ENCODE measurements around the gene TMEM170B.

The TMEM170B gene

GRCh38 chr6:11622156-11622555, 84.6 kb downstream of the TMEM170B start:
- Histone ChIP-seq H3K27ac (ENCODE audit: low read length) (no peak overlapping the region), H3K9me3 (ENCODE audit: control insufficient read depth in 1 of 2, low read length in 2 of 2) (no peaks in the 10 kb centered on the region), H3K27me3 (ENCODE audit: low read depth, low read length) (no peaks in the 10 kb centered on the region), H3K36me3 (ENCODE audit: control insufficient read depth in 1 of 2, insufficient read depth in 2 of 2, low read length in 2 of 2) (no peaks in the 10 kb centered on the region), H3K4me3 (ENCODE audit: low read depth in 1 of 2, low read length in 2 of 2) (no peak overlapping the region), H3K4me1 (ENCODE audit: control insufficient read depth in 1 of 2, insufficient read depth in 2 of 2, low read length in 2 of 2) (peaks cover 0 to 11% of the 10 kb centered on the region in 2 donors)

- Histone ChIP-seq H3K4me1 (ENCODE audit: control insufficient read depth in 1 of 2, insufficient read depth in 2 of 2, low read length in 2 of 2) (peaks cover 0 to 11% of the 10 kb centered on the region in 2 donors), H3K27ac (ENCODE audit: low read length) (no peak overlapping the region), H3K27me3 (ENCODE audit: low read depth, low read length) (no peaks in the 10 kb centered on the region), H3K9me3 (ENCODE audit: control insufficient read depth in 1 of 2, low read length in 2 of 2) (no peaks in the 10 kb centered on the region), H3K4me3 (ENCODE audit: low read depth in 1 of 2, low read length in 2 of 2) (no peak overlapping the region), H3K36me3 (ENCODE audit: control insufficient read depth in 1 of 2, insufficient read depth in 2 of 2, low read length in 2 of 2) (no peaks in the 10 kb centered on the region)
These were observed 85.7 kb downstream of the TMEM170B start for GRCh38 chr6:11623272-11623671.

- H3K27me3 ChIP-seq (ENCODE audit: low read depth, low read length): no peaks in the 10 kb centered on the region
These were observed 87.8 kb downstream of the TMEM170B start for GRCh38 chr6:11625302-11625701.

GRCh38 chr6:11626356-11626755, 88.8 kb downstream of the TMEM170B start:
- Histone ChIP-seq H3K36me3 (ENCODE audit: control insufficient read depth in 1 of 2, insufficient read depth in 2 of 2, low read length in 2 of 2) (no peaks in the 10 kb centered on the region), H3K27me3 (ENCODE audit: low read depth, low read length) (no peaks in the 10 kb centered on the region), H3K4me1 (ENCODE audit: control insufficient read depth in 1 of 2, insufficient read depth in 2 of 2, low read length in 2 of 2) (peaks cover 0 to 11% of the 10 kb centered on the region in 2 donors), H3K9me3 (ENCODE audit: control insufficient read depth in 1 of 2, low read length in 2 of 2) (no peaks in the 10 kb centered on the region), H3K27ac (ENCODE audit: low read length) (no peak overlapping the region), H3K4me3 (ENCODE audit: low read depth in 1 of 2, low read length in 2 of 2) (no peak overlapping the region)

More at GRCh38 chr6:11625302-11625701, 87.8 kb downstream of the TMEM170B start:
- Histone ChIP-seq H3K4me3 (ENCODE audit: low read depth in 1 of 2, low read length in 2 of 2) (no peak overlapping the region), H3K9me3 (ENCODE audit: control insufficient read depth in 1 of 2, low read length in 2 of 2) (no peaks in the 10 kb centered on the region), H3K27ac (ENCODE audit: low read length) (no peak overlapping the region), H3K4me1 (ENCODE audit: control insufficient read depth in 1 of 2, insufficient read depth in 2 of 2, low read length in 2 of 2) (peaks cover 0 to 11% of the 10 kb centered on the region in 2 donors), H3K36me3 (ENCODE audit: control insufficient read depth in 1 of 2, insufficient read depth in 2 of 2, low read length in 2 of 2) (no peaks in the 10 kb centered on the region)

GRCh38 chr6:11628562-11628961, 91.0 kb downstream of the TMEM170B start:
- Histone ChIP-seq H3K27me3 (ENCODE audit: low read depth, low read length) (no peaks in the 10 kb centered on the region), H3K36me3 (ENCODE audit: control insufficient read depth in 1 of 2, insufficient read depth in 2 of 2, low read length in 2 of 2) (no peaks in the 10 kb centered on the region), H3K27ac (ENCODE audit: low read length) (no peak overlapping the region), H3K4me3 (ENCODE audit: low read depth in 1 of 2, low read length in 2 of 2) (no peak overlapping the region), H3K9me3 (ENCODE audit: control insufficient read depth in 1 of 2, low read length in 2 of 2) (no peaks in the 10 kb centered on the region), H3K4me1 (ENCODE audit: control insufficient read depth in 1 of 2, insufficient read depth in 2 of 2, low read length in 2 of 2) (no peaks in the 10 kb centered on the region)

GRCh38 chr6:11631008-11631407, 93.5 kb downstream of the TMEM170B start:
- no peaks in the 10 kb centered on the region for H3K27me3 ChIP-seq (ENCODE audit: low read depth, low read length)
- H3K4me1 ChIP-seq (ENCODE audit: control insufficient read depth in 1 of 2, insufficient read depth in 2 of 2, low read length in 2 of 2): no peaks in the 10 kb centered on the region
- H3K27ac ChIP-seq (ENCODE audit: low read length): no peak overlapping the region
- H3K4me3 ChIP-seq (ENCODE audit: low read depth in 1 of 2, low read length in 2 of 2): no peak overlapping the region
- no peaks in the 10 kb centered on the region for H3K36me3 ChIP-seq (ENCODE audit: control insufficient read depth in 1 of 2, insufficient read depth in 2 of 2, low read length in 2 of 2)
- no peaks in the 10 kb centered on the region for H3K9me3 ChIP-seq (ENCODE audit: control insufficient read depth in 1 of 2, low read length in 2 of 2)

GRCh38 chr6:11631539-11631938, 94.0 kb downstream of the TMEM170B start:
- no peak overlapping the region for H3K4me3 ChIP-seq (ENCODE audit: low read depth in 1 of 2, low read length in 2 of 2)
- no peaks in the 10 kb centered on the region for H3K4me1 ChIP-seq (ENCODE audit: control insufficient read depth in 1 of 2, insufficient read depth in 2 of 2, low read length in 2 of 2)
- H3K27ac ChIP-seq (ENCODE audit: low read length): no peak overlapping the region
- no peaks in the 10 kb centered on the region for H3K9me3 ChIP-seq (ENCODE audit: control insufficient read depth in 1 of 2, low read length in 2 of 2)
- H3K27me3 ChIP-seq (ENCODE audit: low read depth, low read length): no peaks in the 10 kb centered on the region
- H3K36me3 ChIP-seq (ENCODE audit: control insufficient read depth in 1 of 2, insufficient read depth in 2 of 2, low read length in 2 of 2): no peaks in the 10 kb centered on the region

- H3K27ac ChIP-seq (ENCODE audit: low read length): no peak overlapping the region
- no peaks in the 10 kb centered on the region for H3K27me3 ChIP-seq (ENCODE audit: low read depth, low read length)
- no peaks in the 10 kb centered on the region for H3K9me3 ChIP-seq (ENCODE audit: control insufficient read depth in 1 of 2, low read length in 2 of 2)
- no peak overlapping the region for H3K4me3 ChIP-seq (ENCODE audit: low read depth in 1 of 2, low read length in 2 of 2)
- H3K36me3 ChIP-seq (ENCODE audit: control insufficient read depth in 1 of 2, insufficient read depth in 2 of 2, low read length in 2 of 2): no peaks in the 10 kb centered on the region
- no peaks in the 10 kb centered on the region for H3K4me1 ChIP-seq (ENCODE audit: control insufficient read depth in 1 of 2, insufficient read depth in 2 of 2, low read length in 2 of 2)
These were observed 94.7 kb downstream of the TMEM170B start for GRCh38 chr6:11632231-11632630.

GRCh38 chr6:11632795-11633511, 95.4 kb downstream of the TMEM170B start:
- no peak overlapping the region for H3K27ac ChIP-seq (ENCODE audit: low read length)
- H3K36me3 ChIP-seq (ENCODE audit: control insufficient read depth in 1 of 2, insufficient read depth in 2 of 2, low read length in 2 of 2): no peaks in the 10 kb centered on the region
- no peak overlapping the region for H3K4me3 ChIP-seq (ENCODE audit: low read depth in 1 of 2, low read length in 2 of 2)
- H3K27me3 ChIP-seq (ENCODE audit: low read depth, low read length): no peaks in the 10 kb centered on the region
- no peaks in the 10 kb centered on the region for H3K4me1 ChIP-seq (ENCODE audit: control insufficient read depth in 1 of 2, insufficient read depth in 2 of 2, low read length in 2 of 2)
- no peaks in the 10 kb centered on the region for H3K9me3 ChIP-seq (ENCODE audit: control insufficient read depth in 1 of 2, low read length in 2 of 2)
